ENCODE results near the gene IGSF21. TPM values are rescaled to one million over a fixed set of nuclear protein-coding genes. Genes with fewer than 3 reads are reported as not detected.

Gene IGSF21
- total and polyA plus RNA-seq, 2 of the 8 experiments (the other 6 are each of a cell fraction or from before 2014, with no cell fraction given): 22.5 to 28.5 TPM

- no peak for TF ChIP-seq HDAC2 (IDR thresholded peaks at IDR 0.05; ENCODE audit: borderline replicate concordance in 1 of 2, low read depth in 2 of 2, low read length in 2 of 2)
- TF ChIP-seq CHD2 (IDR thresholded peaks at IDR 0.05; ENCODE audit: low read length): no peak
- no peak for TF ChIP-seq TAF1 (IDR thresholded peaks at IDR 0.05; ENCODE audit: low read depth, low read length)
- TF ChIP-seq RFX5 (IDR thresholded peaks at IDR 0.05; ENCODE audit: borderline replicate concordance, low read depth, low read length): no peak
Observed at GRCh38 chr1:18146886-18147285, 39.3 kb downstream of the IGSF21 start (continued).
